Lung (tissue), 12 donors: ENCODE results near the gene PDXP. TPM values are rescaled to one million over a fixed set of nuclear protein-coding genes. Genes with fewer than 3 reads are reported as not detected.

Experiments
- ATAC-seq: fragments of 200-7000 bp; cut with Tn5 transposase; one replicate; pipeline ENCODE4 v1.9.1; 2020; ENCODE audit warnings: moderate number of reproducible peaks; ENCODE audit not compliant: insufficient read depth, low FRiP score
- DNase-seq, 3 donors: peaks; one replicate each; pipeline ENCODE4 v3.0.0-alpha.2; 2013 to 2017
- H3K27ac ChIP-seq, 2 donors: one replicate each; pipeline ENCODE4 v1.5.1; 2013; ENCODE audit warnings: mild to moderate bottlenecking in 2 of 2, moderate library complexity in 2 of 2, control low read depth in 1 of 2, inconsistent platforms in 1 of 2, low read depth in 1 of 2, low read length in 1 of 2
- H3K27me3 ChIP-seq, 3 donors: one replicate each; pipeline ENCODE4 v1.5.1; 2013; ENCODE audit warnings: low read length in 2 of 3; ENCODE audit not compliant: control insufficient read depth in 3 of 3, insufficient read depth in 3 of 3
- H3K36me3 ChIP-seq, 4 donors: one replicate each; pipeline ENCODE4 v1.5.1; 2013; ENCODE audit warnings: low read length in 4 of 4, mild to moderate bottlenecking in 1 of 4, moderate library complexity in 1 of 4; ENCODE audit not compliant: control insufficient read depth in 4 of 4, insufficient read depth in 4 of 4
- H3K4me1 ChIP-seq, 5 donors: one replicate each; pipeline ENCODE4 v1.5.1; 2013; ENCODE audit warnings: low read length in 5 of 5, mild to moderate bottlenecking in 2 of 5, moderate library complexity in 1 of 5; ENCODE audit not compliant: control insufficient read depth in 5 of 5, insufficient read depth in 5 of 5
- H3K4me3 ChIP-seq: one replicate; pipeline ENCODE4 v1.5.1; 2013; ENCODE audit warnings: mild to moderate bottlenecking, control low read depth, moderate library complexity
- H3K9ac ChIP-seq, 2 donors: one replicate each; pipeline ENCODE4 v1.5.1; 2013; ENCODE audit warnings: low read length in 2 of 2, control low read depth in 1 of 2; ENCODE audit not compliant: insufficient read depth in 1 of 2
- H3K9me3 ChIP-seq, 4 donors: one replicate each; pipeline ENCODE4 v1.5.1; 2013; ENCODE audit warnings: low read length in 3 of 4, mild to moderate bottlenecking in 1 of 4, moderate library complexity in 1 of 4; ENCODE audit not compliant: control insufficient read depth in 4 of 4, insufficient read depth in 3 of 4
- WGBS, 2 donors: extraction: QIAGEN DNeasy Blood & Tissue Kit; methylation state at CpG; one replicate each; pipeline ENCODE4 v1.1.7; 2013; 5-methylcytosine and 5-hydroxymethylcytosine counted together
- polyA plus RNA-seq, 2 donors: library from polyadenylated mRNA; stranded (reverse); fragments of 200-250 nt; gene quantifications; one replicate each; pipeline ENCODE4 v1.2.1, GENCODE V29; 2013
- total RNA-seq, 2 donors: library from RNA; depleted of rRNA in 1 of 2; stranded (reverse); fragments of >200 nt in 1 of 2; gene quantifications; one replicate each; pipeline ENCODE4 v1.2.1, GENCODE V29; 2014 to 2021
- TF ChIP-seq, protein P1 (sequence below): IDR thresholded peaks from 2 replicates; pipeline ENCODE4 v1.5.1; 2012; ENCODE audit warnings: mild to moderate bottlenecking; ENCODE audit errors: control extremely low read depth, extremely low read depth
- donor health status: control.
- donor health status: control.
- donor health status: Bipolar disorder and iron deficiency.
- donor health status: healthy.
- donor health status: DM: yes; HTN: yes; CAD: no.

The PDXP gene
- total and polyA plus RNA-seq, 4 donors, result 4.4 to 7.4 (median 6.5) TPM

DNA sequence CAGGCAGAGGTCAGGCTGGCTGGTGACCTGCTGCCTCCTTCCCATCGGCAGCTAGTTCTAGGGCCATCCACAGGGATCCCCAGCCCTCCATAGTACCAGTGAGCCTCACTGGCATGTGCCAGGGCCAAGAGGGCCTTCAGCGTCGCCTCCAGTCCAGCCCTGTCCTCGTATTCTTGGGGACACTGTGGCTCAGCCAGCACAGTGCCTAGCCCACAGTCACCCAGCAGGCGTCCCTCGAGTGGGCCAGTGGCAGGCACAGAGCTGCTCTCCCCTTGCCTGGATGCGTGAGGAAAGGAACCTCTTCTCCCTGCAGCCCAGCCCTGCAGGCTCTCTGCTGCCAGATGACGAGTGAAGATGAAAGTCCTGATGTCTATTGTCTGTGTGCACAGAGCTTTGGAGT, 29.7 kb upstream of the PDXP start:
- 91 to 93% methylated on average over 8 of the region's 8 CpGs for WGBS, 2 donors
- no peaks in the 10 kb centered on the region for H3K27me3 ChIP-seq
- no peak overlapping the region for H3K27ac ChIP-seq
- H3K4me1 ChIP-seq, result peaks cover 1 to 39% (median 18%) of the 10 kb centered on the region in 5 donors
- H3K9ac ChIP-seq, result no peak overlapping the region
- TF ChIP-seq, protein P1, sequence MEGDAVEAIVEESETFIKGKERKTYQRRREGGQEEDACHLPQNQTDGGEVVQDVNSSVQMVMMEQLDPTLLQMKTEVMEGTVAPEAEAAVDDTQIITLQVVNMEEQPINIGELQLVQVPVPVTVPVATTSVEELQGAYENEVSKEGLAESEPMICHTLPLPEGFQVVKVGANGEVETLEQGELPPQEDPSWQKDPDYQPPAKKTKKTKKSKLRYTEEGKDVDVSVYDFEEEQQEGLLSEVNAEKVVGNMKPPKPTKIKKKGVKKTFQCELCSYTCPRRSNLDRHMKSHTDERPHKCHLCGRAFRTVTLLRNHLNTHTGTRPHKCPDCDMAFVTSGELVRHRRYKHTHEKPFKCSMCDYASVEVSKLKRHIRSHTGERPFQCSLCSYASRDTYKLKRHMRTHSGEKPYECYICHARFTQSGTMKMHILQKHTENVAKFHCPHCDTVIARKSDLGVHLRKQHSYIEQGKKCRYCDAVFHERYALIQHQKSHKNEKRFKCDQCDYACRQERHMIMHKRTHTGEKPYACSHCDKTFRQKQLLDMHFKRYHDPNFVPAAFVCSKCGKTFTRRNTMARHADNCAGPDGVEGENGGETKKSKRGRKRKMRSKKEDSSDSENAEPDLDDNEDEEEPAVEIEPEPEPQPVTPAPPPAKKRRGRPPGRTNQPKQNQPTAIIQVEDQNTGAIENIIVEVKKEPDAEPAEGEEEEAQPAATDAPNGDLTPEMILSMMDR, result no peak
- DNase-seq (no peak), ATAC-seq (no peak)
- H3K9me3 ChIP-seq, result no peaks in the 10 kb centered on the region
- no peak overlapping the region for H3K4me3 ChIP-seq
- peaks cover 0 to 49% (median 21%) of the 10 kb centered on the region in 4 donors for H3K36me3 ChIP-seq

- no peak for DNase-seq
- no peaks in the 10 kb centered on the region for H3K9me3 ChIP-seq
- no peak overlapping the region for H3K27ac ChIP-seq
- TF ChIP-seq, protein P1, result no peak
- H3K4me3 ChIP-seq, result no peak overlapping the region
- peaks cover 0 to 44% (median 17%) of the 10 kb centered on the region in 4 donors for H3K36me3 ChIP-seq
- WGBS, 2 donors, result 92 to 95% methylated on average over 10 of the region's 10 CpGs
- no peaks in the 10 kb centered on the region for H3K27me3 ChIP-seq
- no peak overlapping the region for H3K9ac ChIP-seq
- H3K4me1 ChIP-seq, result peaks cover 7 to 42% (median 22%) of the 10 kb centered on the region in 5 donors
- ATAC-seq, result no peak
Measured at GRCh38 chr22:37629928-37630327, 28.6 kb upstream of the PDXP start.

GRCh38 chr22:37630839-37631435, 27.6 kb upstream of the PDXP start:
- no peak overlapping the region for H3K9ac ChIP-seq
- H3K27ac ChIP-seq, result no peak overlapping the region
- no peaks in the 10 kb centered on the region for H3K9me3 ChIP-seq
- no peak for DNase-seq
- H3K4me3 ChIP-seq, result no peak overlapping the region
- WGBS, 2 donors, result 96 to 99% methylated on average over 9 of the region's 9 CpGs
- no peak for ATAC-seq
- no peaks in the 10 kb centered on the region for H3K27me3 ChIP-seq
- peaks cover 7 to 45% (median 23%) of the 10 kb centered on the region in 5 donors for H3K4me1 ChIP-seq
- H3K36me3 ChIP-seq, result peaks cover 0 to 39% (median 16%) of the 10 kb centered on the region in 4 donors
- TF ChIP-seq, protein P1, result no peak
